ENCODE measurements around the gene RPGRIP1. TPM values are rescaled to one million over a fixed set of nuclear protein-coding genes. Genes with fewer than 3 reads are reported as not detected.
"Not testable (repeated sequence)": the region's sequence is repeated elsewhere in the genome, so short reads cannot be mapped to it uniquely, and the experiment has no call there.

RPGRIP1 gene
- 0.33 TPM in 1 of 2 replicates, not detected in the other for total RNA-seq

DNA sequence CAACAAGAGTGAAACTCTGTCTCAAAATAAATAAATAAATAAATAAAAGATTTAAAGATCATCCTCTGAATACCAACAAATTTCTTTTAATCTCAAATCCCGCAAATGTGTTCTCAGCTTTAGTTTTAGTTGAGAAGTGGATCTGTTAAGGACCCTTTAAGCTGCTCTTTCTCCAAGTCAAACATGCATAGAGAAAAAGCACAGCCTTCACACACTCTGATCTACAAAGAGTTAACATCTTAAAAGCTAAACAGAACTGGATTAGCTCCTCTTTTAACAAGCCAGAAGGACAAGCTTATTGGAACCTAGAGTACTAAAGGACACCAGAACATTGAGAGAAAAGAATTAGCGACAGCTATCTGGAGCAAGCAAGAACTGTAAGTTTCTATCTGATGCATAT is at the start of gene RPGRIP1:
RPGRIP1 (plus strand) TSS at position 301 of the 400 bp plus-strand sequence. CDS start 7,894 bp downstream, outside the sequence.
- no peak for DNase-seq

DNA sequence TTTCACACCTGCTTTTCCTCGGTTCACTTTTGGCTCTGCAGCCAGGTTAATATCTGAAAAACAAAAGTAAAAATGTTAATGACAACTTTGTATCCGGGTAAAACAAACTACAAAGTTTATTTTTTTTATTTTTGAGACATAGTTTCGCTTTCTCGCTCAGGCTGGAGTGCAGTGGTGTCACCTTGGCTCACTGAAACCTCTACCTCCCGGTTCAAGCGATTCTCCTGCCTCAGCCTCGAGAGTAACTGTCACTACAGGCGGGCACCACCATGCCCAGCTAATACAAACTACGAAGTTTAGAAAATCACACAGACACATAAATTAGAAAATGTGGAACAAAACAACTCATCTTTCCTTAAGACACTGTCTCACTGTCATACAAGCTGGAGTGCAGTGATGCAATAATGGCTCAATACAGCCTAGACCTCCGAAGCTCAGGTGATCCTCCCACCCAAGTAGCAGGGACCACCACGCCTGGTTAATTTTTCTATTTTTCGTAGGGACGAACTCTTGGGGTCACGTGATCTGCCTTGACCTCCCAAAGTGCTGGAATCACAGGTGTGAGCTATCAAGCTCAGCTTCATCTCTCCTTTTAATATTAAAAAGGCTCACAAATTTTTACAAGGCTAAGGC is 48.7 kb upstream of the RPGRIP1 start:
- DNase-seq: no peak

DNA sequence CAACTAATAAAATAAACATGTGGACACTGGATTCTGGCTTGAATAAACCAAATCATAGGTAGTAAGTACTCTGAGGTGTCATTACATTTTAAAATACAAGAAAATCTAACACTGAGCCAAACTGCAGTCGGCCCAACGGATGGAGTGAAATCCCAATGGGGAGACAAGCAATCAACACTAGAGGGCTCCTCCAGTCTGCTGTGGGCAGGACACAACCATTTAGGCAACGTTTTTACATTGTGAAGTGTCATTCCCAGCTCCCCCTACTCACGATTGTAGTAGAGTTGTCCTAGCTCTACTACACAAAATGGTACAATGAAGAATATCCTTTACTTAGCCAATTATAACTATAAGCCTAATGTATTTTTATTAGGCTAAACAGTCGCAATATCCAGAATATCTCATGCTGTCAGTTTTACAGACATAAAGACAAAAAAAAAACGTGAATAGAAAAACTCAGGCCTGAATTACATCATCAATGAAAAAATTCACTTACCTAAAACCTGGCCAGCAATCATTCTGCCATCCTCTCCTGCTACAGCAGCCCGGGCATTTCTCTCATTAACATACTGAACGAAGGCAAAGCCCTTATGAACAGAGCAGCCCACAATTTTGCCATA is 46.3 kb upstream of the RPGRIP1 start:
- DNase-seq: peak; percentile 43

DNA sequence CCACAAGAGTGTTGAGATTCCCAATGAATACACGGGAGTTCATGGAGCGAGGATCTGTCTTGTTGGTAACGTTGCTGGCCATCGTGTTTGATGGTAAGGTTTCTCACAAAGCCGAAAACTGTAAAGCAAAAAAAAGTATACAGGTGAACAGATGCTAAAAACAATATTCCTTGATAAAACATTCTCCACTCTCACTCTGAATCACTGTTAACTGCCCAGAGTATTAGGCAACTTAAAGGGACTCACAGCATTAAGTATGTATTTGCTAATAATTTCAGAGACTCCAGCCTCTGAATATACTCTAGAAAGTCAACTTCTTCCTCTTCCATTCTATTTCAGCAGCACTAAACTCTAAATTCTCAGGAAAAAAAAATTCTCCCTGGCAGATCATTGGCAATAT is 45.8 kb upstream of the RPGRIP1 start:
- no peak for DNase-seq

DNA sequence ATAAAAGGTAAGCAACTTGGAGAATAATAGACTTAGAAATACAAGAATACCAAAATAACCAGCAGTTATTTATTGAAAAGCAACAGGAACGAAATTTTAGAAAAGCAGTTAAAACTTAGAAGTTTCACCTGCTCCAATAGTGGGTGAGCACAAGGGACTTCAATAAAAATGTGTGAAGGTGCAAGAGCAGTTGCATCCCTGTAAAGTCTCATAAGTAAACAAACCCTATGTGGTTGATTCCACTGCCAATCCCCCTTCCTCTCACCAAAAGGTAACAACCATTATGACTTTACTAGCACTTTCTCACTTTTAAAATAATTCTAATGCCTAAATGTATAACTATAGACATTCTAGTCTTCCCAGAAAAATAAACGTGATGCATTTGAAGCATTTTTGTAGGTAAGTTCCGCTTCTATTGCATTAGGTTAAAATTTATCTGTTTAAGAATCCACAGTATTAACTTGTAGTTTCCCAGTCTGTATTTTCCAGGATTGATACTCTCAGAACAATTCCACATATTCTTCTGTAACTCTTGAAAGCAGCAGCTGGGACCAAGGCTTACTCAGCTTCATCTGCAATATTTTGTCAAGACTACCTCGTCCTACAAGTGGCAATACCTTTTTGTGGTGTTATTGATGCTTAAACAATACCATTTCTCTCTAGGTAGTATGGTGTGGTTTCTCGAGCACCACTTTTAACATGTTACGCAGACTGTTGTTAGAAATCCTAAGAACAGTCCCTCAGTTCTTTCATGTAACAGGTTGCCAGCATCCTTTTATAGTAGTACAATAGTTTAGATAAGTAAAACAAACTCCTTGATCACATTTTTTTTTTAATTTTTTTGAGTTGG is 42.7 kb upstream of the RPGRIP1 start:
- DNase-seq: no peak

DNA sequence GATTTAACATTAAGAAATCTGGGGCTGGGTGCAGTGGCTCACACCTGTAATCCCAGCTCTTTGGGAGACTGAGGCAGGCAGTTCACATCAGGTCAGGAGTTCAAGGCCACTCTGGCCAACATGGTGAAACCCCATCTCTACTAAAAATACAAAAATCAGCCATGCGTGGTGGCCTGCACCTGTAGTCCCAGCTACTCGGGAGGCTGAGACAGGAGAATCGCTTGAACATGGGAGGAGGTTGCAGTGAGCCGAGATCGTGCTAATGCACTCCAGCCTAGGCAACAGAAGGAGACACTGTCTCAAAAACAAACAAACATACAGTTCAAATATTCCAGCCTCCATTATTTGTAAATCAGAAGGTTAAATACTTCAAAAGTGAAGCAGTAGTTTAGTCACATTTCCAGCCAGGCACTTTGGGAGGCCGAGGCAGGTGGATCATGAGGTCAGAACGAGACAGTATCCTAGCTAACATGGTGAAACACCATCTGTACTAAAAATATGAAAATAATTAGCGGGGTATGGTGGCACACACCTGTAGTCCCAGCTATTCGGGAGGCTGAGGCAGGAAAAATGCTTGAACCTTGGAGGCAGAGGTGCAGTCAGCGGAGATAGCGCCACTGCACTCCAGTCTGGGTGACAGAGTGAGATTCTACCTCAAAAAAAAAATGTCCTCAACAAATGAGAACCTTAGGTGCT is 40.9 kb upstream of the RPGRIP1 start:
- DNase-seq: no peak

DNA sequence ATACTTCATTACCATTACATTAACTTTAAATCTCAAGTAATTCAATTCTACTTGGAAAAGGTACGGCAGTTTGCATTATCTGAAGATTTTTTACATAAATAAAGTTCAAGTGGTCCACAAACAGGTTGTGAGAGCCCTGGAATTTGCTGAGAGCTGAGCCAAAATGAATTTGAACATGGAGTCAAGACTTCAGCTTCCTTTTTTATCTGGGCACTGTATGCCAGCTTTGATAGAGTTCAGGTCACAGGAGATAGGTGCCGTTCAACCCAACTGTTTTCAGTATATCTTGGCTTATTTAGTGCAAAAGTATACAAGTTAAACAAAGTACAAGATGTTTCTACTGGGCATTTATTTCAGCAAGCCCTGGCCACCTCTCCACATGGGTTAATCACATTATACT is 39.5 kb upstream of the RPGRIP1 start:
- DNase-seq: no peak

DNA sequence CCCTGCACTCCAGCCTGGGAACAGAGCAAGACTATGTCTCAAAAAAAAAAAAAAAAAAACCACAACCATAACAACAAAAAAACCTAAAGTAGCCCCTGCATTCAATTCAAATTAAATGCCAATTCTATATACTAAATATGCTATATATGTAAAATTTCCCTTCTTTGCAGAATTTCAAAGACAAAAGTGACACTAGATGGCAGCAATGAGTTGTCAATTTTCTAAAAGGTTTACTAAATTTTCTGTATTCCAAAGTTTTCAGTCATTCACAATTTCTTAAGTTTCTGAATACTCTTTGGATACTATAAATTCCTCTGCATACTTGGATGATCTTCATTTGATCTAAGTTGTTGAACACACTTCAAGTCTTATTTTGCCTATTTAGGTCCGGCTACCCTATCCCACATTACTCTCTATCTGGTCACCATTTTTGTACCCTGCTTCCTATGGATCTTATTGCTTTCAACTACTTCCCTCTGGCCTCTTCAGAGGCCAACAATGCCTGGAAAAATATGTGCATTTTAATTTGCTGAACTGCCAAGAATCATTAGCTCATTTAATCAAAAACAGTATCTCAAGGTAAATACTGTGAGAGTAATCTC is 38.6 kb upstream of the RPGRIP1 start:
- DNase-seq: peak; percentile 56

DNA sequence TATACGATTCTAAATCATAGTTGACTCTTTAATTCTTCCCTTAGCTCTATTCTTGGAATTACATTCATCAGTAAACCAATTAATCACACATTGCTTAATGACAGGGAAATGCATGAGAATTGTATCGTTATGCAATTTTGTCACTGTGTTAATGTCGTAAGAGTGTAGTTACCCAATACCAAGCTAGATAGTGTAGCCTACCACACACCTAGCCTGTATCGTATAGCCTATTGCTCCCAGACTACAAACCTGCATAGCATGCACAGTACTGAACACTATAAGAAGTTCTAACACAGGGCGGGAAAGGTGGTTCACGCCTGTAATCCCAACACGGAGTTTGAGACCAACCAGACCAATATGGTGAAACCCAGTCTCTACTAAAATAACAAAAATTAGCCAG is 35.3 kb upstream of the RPGRIP1 start:
- DNase-seq: no peak

DNA sequence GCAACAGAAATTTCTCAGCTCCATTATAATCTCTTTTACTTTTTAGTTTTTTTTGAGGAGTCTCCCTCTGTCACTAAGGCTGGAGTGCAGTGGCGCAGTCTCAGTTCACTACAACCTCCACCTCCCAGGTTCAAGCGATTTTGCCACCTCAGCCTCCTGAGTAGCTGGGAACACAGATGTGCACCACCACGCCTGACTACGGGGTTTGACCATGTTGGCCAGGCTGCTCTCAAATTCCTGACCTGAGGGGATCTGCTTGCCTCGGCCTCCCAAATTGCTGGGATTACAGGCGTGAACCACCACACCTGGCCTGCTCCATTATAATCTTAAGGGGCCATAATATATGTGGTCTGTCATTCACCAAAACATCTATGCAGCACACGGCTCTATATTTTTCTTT is 34.1 kb upstream of the RPGRIP1 start:
- no peak for DNase-seq

DNA sequence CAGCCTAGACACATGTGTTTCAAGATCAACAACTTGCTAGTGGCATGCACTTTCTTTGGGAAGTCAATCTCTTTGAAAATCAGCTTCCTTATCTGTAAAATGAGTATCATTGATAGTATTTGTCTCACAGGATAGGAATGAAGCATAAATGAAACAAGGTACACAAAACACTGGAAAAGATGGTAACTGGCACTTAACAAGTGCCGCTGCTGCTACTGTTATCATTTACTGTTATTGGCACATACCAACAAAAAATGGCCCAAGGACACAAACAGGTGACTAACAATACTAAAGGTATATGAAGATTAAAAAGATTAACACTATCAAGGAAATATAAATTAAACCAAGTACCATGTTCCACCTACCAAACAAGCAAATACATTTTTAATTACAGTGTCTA is 31.5 kb upstream of the RPGRIP1 start:
- DNase-seq: no peak

DNA sequence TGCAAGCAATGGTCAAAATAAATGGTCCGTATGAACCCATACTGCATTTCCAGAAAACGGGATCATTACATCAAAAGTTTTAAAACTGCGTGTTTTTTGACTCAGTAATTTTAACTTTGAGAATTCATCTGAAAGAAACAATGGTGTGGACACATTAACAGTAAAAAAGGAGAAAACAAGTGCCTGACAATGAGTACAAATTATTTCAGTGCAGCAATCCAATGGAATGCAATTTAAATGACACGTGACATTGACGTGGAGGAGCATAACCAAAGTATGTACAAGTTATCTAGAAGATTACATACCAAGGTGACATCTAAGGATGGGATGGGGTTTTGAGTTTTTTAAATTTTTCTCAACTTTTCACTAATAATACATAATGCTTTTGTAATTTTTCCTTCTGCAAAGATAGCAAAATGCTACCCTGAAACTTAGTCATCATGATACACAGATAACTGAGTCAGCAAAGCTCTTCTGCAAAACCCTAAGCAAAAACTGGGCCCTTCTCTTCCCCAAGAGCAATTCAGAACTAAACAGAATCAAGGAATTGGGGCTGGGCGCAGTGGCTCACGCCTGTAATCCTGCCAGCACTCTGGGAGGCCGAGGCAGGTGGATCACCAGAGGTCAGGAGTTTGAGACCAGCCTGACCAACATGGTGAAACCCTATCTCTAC is 31.0 kb upstream of the RPGRIP1 start:
- DNase-seq: no peak

DNA sequence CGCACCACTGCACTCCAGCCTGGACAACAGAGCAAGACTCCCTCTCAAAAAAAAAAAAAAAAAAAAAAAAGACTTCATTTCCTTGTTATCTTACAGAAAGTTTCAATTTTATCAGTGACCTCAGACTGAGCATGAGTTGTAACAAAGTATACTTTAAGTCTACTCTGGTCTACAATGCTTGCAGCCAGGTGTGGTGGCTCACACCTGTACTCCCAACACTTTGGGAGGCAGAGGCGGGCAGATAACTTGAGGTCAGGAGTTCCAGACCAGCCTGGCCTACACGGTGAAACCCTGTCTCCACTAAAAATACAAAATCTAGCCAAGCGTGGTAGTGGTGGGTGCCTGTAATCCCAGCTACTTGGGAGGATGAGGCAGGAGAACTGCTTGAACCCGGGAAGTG is 28.7 kb upstream of the RPGRIP1 start:
- no peak for DNase-seq

DNA sequence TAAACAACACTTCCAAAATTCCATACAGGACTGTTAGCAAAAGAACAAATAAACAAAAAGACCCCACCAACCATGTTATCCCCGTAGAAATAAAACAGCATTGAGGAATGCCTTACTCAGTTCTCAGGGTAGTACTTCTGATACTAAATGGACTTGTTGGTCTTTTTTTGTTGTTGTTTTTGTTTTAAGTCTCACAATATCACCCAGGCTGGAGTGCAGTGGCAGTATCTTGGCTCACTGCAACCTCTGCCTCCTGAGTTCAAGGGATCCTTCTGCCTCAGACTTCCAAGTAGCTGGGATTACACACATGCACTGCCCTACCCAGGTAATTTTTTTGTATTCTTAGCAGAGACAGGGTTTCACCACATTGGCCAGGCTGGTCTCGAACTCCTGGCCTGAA is 27.7 kb upstream of the RPGRIP1 start:
- no peak for DNase-seq

DNA sequence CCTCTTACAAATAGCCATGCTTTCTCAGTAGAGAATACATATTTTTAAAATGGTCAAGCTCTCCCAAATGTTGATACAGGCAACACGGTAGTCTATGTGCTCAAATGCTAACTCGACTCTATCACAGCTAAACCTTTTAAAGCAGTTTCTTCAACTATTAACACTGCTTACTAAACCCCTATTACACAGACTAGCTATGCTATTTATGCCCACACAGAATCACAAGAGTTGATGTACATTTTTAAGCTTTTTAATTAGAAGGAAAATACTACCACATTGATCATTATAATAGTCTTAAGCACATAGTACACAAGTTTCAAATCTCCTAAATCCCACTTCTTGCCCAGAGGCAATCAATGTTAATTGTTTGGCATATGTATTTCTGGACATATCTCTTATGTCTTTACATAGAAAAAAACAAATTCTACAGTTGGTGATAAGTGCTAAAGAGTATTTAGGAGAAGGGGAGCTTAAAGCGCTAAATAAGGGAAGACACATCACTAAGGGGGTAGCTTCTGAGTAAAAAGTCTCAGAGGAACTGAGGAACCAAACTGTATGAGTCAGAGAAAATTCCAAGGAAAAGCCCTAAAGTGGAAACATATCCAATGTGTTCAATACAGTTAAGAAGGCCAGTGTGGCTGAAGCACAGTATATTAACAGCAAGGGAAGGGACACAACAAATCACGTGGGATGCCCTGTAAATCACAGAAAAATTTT is 24.3 kb upstream of the RPGRIP1 start:
- DNase-seq: peak; percentile 40

DNA sequence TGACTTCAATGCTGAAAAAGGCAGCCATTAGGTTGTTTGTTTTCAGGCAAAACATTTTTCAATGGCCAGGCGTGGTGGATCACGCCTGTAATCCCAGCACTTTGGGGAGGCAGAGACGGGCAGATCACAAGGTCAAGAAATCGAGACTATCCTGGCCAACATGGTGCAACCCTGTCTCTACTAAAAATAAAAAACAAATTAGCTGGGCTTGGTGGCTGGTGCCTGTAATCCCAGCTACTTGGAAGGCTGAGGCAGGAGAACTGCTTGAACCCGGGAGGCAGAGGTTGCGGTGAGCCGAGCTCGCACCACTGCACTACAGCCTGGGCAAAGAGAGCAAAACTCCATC is 23.8 kb upstream of the RPGRIP1 start:
- not testable (repeated sequence) for DNase-seq

DNA sequence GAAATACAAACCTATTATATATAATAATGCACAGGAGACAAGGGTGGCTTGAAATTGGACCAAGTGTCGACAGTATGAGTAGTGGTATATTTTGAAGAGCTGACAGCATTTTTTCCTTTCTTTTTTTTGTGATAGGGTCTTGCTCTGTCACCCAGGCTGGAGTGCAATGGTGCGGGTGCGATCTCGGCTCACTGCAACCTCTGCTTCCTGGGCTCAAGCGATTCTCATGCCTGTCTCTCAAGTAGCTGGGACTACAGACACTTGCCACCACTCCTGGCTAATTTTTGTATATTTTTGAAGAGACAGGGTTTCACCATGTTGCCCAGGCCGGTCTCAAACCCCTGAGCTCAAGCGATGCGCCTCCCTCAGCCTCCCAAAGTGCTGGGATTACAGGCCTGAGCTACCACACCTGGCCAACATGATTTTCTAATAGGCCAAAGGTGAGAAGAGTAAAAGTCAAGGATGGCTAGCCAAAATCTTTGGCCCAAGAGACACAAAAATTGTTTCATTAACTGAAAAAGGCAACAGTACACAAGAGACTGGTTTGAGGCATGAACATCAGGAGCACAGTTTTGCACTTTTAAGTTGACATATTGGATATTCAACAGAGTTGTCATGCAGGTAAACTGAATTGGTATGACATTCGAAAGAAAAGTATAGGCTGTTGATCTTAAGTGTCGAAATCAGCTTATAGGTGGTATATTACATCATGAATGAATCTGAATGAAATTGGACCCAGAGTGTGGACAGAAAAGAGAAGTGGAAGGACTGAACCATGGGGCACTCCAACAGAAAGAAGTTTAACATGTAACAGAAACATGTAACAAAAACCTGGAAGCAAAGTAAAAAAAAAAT is 23.1 kb upstream of the RPGRIP1 start:
- DNase-seq: no peak

DNA sequence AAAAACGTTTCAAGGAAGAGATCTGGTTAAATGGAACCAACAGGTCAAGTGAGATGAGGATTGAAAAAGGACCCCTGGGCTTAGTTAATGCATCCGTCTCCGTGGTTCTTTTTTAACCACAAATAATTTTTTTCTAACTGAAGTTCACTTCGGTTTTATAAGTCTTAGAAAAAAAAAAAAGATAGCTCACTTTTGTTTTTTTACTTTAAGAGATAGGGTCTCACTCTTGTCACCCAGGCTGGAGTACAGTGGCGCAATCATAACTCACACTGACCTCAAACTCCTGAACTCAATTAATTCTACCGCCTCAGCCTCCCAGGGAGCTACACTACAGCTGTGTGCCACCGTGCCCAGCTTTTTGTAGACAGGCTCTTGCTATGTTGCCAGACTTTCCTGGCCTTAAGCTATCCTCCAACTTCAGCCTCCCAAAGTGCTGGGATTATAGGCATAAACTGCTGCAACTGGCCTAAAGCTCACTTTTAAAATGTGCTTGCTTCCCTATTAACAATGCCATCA is 22.4 kb upstream of the RPGRIP1 start:
- no peak for DNase-seq

DNA sequence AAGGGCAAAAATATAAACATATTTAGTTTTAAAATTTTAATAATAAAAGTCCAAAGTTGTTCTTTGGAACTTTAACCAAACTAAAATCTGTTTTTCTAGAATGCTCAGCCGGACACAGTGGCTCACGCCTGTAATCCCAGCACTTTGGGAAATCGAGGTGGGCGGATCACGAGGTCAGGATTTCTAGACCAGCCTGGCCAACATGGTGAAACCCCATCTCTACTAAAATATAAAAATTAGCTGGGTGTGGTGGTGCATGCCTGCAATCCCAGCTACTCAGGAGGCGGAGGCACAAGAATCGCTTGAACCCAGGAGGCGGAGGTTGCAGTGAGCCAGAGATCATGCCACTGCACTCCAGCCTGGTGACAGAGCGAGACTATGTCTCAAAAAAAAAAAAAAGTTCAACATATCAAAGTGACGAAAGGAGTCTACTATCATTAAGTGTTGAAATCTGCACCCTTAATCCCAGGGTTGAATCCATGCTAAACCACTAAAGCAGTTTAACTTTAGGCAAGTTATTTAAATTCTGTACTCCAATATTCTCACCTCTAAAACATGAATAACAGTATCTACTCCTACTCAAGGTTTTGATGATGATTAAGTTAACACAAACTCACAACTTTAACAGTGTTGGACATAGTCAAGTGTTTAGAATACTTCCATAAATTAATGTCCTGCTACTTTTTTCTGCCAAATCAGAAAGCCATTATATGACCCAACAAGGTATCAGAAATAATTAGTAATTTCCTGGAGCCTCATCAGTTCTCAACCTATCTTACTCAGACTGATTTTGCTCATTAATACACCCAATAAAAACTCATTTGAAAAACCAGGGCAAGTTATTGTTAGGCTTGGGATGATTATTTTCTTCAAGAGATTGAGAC is 21.6 kb upstream of the RPGRIP1 start:
- DNase-seq: no peak
